Chondrocyte (in vitro differentiated cells): ENCODE data around the gene HARS1. TPM values are rescaled to one million over a fixed set of nuclear protein-coding genes. Genes with fewer than 3 reads are reported as not detected.
"Not testable (repeated sequence)": the region's sequence is repeated elsewhere in the genome, so short reads cannot be mapped to it uniquely, and the experiment has no call there.

Source experiments
- DNase-seq: peaks from one replicate; pipeline ENCODE4 v3.0.0; 2021; ENCODE audit warnings: mixed read lengths, low spot score
- H3K27ac Mint-ChIP-seq: one replicate; pipeline ENCODE4 v1.8.0; 2021; ENCODE audit warnings: mild to moderate bottlenecking, moderate library complexity, mixed read lengths; ENCODE audit not compliant: unreplicated experiment
- H3K27me3 Mint-ChIP-seq: 2 replicates; pipeline ENCODE4 v1.8.0; 2021; ENCODE audit warnings: low read depth, mixed read lengths
- H3K36me3 Mint-ChIP-seq: 2 replicates; pipeline ENCODE4 v1.8.0; 2021; ENCODE audit warnings: low read depth, mixed read lengths
- H3K4me1 Mint-ChIP-seq: 2 replicates; pipeline ENCODE4 v1.8.0; 2021; ENCODE audit warnings: low read depth, mild to moderate bottlenecking, mixed read lengths
- H3K4me3 Mint-ChIP-seq: one replicate; pipeline ENCODE4 v1.8.0; 2021; ENCODE audit warnings: mild to moderate bottlenecking, moderate library complexity, mixed read lengths; ENCODE audit not compliant: unreplicated experiment
- H3K9me3 Mint-ChIP-seq: 2 replicates; pipeline ENCODE4 v1.8.0; 2021; ENCODE audit warnings: low read depth, mixed read lengths
- total RNA-seq: library from RNA; stranded (reverse); gene quantifications from 3 replicates; pipeline ENCODE4 v1.2.1, GENCODE V29; 2021
- TF ChIP-seq, protein P1 (sequence below): fragments of 200-600 bp; sonication (generic); IDR thresholded peaks from 2 replicates; pipeline ENCODE4 v1.5.0; 2021; ENCODE audit warnings: antibody characterized with exemption, mild to moderate bottlenecking, moderate library complexity

HARS1 gene
- total RNA-seq, 1 donor from 2014 or later = 67.5 TPM

- H3K4me1 Mint-ChIP-seq = peaks cover 26% of the 10 kb centered on the region
These were observed 49.5 kb downstream of the HARS1 start for GRCh38 chr5:140641716-140642115.

GRCh38 chr5:140639148-140639981, 51.8 kb downstream of the HARS1 start, which contains the start of gene TMCO6:
TMCO6 (plus strand) TSS chr5:140639451; CDS start chr5:140639528, 77 bp downstream.
- H3K27me3 Mint-ChIP-seq = no peaks in the 10 kb centered on the region
- no peaks in the 10 kb centered on the region for H3K36me3 Mint-ChIP-seq
- peak within 1 kb of the TSS; percentile 90 for H3K27ac Mint-ChIP-seq
- TF ChIP-seq, protein P1, sequence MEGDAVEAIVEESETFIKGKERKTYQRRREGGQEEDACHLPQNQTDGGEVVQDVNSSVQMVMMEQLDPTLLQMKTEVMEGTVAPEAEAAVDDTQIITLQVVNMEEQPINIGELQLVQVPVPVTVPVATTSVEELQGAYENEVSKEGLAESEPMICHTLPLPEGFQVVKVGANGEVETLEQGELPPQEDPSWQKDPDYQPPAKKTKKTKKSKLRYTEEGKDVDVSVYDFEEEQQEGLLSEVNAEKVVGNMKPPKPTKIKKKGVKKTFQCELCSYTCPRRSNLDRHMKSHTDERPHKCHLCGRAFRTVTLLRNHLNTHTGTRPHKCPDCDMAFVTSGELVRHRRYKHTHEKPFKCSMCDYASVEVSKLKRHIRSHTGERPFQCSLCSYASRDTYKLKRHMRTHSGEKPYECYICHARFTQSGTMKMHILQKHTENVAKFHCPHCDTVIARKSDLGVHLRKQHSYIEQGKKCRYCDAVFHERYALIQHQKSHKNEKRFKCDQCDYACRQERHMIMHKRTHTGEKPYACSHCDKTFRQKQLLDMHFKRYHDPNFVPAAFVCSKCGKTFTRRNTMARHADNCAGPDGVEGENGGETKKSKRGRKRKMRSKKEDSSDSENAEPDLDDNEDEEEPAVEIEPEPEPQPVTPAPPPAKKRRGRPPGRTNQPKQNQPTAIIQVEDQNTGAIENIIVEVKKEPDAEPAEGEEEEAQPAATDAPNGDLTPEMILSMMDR = peak; percentile 83
- peak; percentile 97 for DNase-seq
- peak within 1 kb of the TSS; percentile 80 for H3K4me3 Mint-ChIP-seq
- no peaks in the 10 kb centered on the region for H3K9me3 Mint-ChIP-seq
- peaks cover 15% of the 10 kb centered on the region for H3K4me1 Mint-ChIP-seq

More at GRCh38 chr5:140641716-140642115, 49.5 kb downstream of the HARS1 start:
- TF ChIP-seq, protein P1 = no peak
- no peak overlapping the region for H3K27ac Mint-ChIP-seq
- no peak for DNase-seq
- no peaks in the 10 kb centered on the region for H3K27me3 Mint-ChIP-seq
- no peaks in the 10 kb centered on the region for H3K9me3 Mint-ChIP-seq
- no peak overlapping the region for H3K4me3 Mint-ChIP-seq
- H3K36me3 Mint-ChIP-seq = peaks cover 3% of the 10 kb centered on the region

- not testable (repeated sequence) for H3K36me3 Mint-ChIP-seq, DNase-seq, H3K9me3 Mint-ChIP-seq, H3K27me3 Mint-ChIP-seq
- Mint-ChIP-seq H3K27ac (peak overlapping the region; percentile 90), H3K4me1 (peaks cover 15% of the 10 kb centered on the region), H3K4me3 (peak overlapping the region; percentile 80)
These were observed 52.3 kb downstream of the HARS1 start for GRCh38 chr5:140638898-140639147.

GRCh38 chr5:140637371-140638100, 53.6 kb downstream of the HARS1 start:
- no peaks in the 10 kb centered on the region for H3K9me3 Mint-ChIP-seq
- no peak overlapping the region for H3K4me3 Mint-ChIP-seq
- H3K4me1 Mint-ChIP-seq = peaks cover 15% of the 10 kb centered on the region
- TF ChIP-seq, protein P1 = no peak
- no peaks in the 10 kb centered on the region for H3K36me3 Mint-ChIP-seq
- no peak for DNase-seq
- no peaks in the 10 kb centered on the region for H3K27me3 Mint-ChIP-seq
- H3K27ac Mint-ChIP-seq = no peak overlapping the region

DNA sequence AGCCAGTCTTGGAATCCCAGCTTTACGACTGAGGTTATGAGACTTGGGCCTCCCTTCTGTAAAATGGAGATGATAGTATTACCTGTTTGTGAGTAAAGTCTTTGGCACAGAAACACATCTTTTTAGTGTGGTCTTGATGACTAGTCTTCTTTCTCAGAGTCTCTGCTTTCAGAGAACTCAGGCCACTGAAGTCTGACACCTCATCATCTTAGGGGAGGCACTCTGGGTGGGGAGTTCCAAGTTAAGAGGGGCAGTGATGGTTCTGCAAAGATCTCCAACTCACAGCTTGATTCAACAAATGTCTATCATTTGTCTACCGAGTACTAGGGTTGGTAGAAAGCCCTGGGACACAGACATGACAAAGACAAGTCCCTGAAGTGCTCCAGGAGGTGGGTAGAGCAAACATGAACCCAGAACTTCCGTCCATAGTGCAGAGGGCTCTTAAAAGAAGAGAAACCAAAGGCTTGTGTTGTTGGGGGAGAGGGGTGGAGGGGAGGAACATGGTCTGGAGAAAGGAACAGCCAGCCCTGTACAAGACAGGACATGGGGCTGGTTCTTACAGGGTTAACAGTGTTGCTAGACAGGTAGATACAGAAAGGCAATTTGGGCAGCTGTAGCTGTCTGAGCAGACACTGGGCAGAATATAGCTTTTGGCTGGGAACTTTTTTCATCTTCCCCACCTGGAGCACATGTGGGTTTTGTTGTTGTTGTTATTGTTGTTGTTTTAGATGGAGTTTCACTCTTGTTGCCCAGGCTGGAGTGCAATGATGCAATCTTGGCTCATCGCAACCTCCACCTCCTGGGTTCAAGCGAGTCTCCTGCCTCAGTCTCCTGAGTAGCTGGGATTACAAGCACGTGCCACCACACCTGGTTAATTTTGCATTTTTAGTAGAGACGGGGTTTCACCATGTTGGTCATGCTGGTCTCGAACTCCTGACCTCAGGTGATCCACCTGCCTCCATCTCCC, 55.6 kb downstream of the HARS1 start:
- no peak for DNase-seq
- no peaks in the 10 kb centered on the region for H3K36me3 Mint-ChIP-seq
- H3K27me3 Mint-ChIP-seq = no peaks in the 10 kb centered on the region
- no peak overlapping the region for H3K4me3 Mint-ChIP-seq
- H3K27ac Mint-ChIP-seq = no peak overlapping the region
- peaks cover 13% of the 10 kb centered on the region for H3K4me1 Mint-ChIP-seq
- H3K9me3 Mint-ChIP-seq = no peaks in the 10 kb centered on the region
- TF ChIP-seq, protein P1 = peak; percentile 13
